ENCODE results near the gene AK8. TPM values are rescaled to one million over a fixed set of nuclear protein-coding genes. Genes with fewer than 3 reads are reported as not detected.

Gene AK8
- total RNA-seq, 1 experiment from 2014 or later, result 2.5 TPM

DNA sequence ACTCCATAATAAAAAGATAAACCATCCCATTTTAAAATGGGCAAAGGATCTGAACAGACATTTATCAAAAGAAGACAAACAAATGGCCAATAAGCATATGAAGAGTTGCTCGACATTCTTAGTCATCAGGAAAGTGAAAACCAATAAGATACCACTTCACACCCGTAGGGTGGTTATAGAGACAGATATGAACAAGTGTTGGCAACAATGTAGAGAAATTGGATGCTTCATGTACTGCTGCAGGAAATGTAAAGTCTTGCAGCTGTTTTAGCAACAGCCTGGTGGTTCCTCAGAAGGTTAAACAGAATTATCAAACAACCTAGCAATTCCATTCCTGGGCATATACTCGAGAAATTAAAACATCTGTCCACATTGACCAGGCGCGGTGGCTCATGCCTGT, 165.3 kb downstream of the AK8 start:
- no peaks in the 10 kb centered on the region for H3K79me2 ChIP-seq (ENCODE audit: insufficient read depth, low read length)
- POLR2A ChIA-PET, result no interaction called here
- no peak for TF ChIP-seq RAD21 (IDR thresholded peaks at IDR 0.05; ENCODE audit: low read depth)
- no peak for TF ChIP-seq JUND (IDR thresholded peaks at IDR 0.05)
- TF ChIP-seq SRF (IDR thresholded peaks at IDR 0.05; ENCODE audit: low read depth), result no peak
- TF ChIP-seq EZH2 (IDR thresholded peaks at IDR 0.05), result no peak
- TF ChIP-seq, protein P1, sequence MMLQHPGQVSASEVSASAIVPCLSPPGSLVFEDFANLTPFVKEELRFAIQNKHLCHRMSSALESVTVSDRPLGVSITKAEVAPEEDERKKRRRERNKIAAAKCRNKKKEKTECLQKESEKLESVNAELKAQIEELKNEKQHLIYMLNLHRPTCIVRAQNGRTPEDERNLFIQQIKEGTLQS (IDR thresholded peaks at IDR 0.05), result no peak
- TF ChIP-seq ZFX (IDR thresholded peaks at IDR 0.05), result no peak
- TF ChIP-seq, protein P2, sequence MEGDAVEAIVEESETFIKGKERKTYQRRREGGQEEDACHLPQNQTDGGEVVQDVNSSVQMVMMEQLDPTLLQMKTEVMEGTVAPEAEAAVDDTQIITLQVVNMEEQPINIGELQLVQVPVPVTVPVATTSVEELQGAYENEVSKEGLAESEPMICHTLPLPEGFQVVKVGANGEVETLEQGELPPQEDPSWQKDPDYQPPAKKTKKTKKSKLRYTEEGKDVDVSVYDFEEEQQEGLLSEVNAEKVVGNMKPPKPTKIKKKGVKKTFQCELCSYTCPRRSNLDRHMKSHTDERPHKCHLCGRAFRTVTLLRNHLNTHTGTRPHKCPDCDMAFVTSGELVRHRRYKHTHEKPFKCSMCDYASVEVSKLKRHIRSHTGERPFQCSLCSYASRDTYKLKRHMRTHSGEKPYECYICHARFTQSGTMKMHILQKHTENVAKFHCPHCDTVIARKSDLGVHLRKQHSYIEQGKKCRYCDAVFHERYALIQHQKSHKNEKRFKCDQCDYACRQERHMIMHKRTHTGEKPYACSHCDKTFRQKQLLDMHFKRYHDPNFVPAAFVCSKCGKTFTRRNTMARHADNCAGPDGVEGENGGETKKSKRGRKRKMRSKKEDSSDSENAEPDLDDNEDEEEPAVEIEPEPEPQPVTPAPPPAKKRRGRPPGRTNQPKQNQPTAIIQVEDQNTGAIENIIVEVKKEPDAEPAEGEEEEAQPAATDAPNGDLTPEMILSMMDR (IDR thresholded peaks at IDR 0.05 in 2 of 3, conservative IDR thresholded peaks at IDR 0.05 in 1 of 3; ENCODE audit: borderline replicate concordance in 1 of 3, insufficient read depth in 1 of 3, low read depth in 2 of 3, low read length in 2 of 3), result no peak
- TF ChIP-seq, protein P3, sequence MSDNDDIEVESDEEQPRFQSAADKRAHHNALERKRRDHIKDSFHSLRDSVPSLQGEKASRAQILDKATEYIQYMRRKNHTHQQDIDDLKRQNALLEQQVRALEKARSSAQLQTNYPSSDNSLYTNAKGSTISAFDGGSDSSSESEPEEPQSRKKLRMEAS (IDR thresholded peaks at IDR 0.05), result no peak
- H4K20me1 ChIP-seq (ENCODE audit: insufficient read depth), result no peaks in the 10 kb centered on the region
- intact Hi-C loops (cut with micrococcal nuclease), result no loop called here
- no peaks in the 10 kb centered on the region for H3K36me3 ChIP-seq (ENCODE audit: control insufficient read depth in 1 of 2, insufficient read depth in 2 of 2, low read length in 2 of 2)
- no peak overlapping the region for H3K9ac ChIP-seq (ENCODE audit: low read length)
- DNase-seq (ENCODE audit: low read depth, low spot score) (no peak), ATAC-seq (no peak)
- H2AFZ ChIP-seq (ENCODE audit: low read depth, low read length, poor library complexity, severe bottlenecking), result no peak overlapping the region
- peaks cover 7% of the 10 kb centered on the region; the same call in 1 of the 2 replicates for H3K27me3 ChIP-seq (ENCODE audit: insufficient read depth, low read length)
- H3K9me2 ChIP-seq (ENCODE audit: insufficient read depth), result no peaks in the 10 kb centered on the region
- CTCF ChIA-PET, result no interaction called here
- RAD21 ChIA-PET (ENCODE audit: low non-redundant PET in 1 of 2, low total read pairs in 2 of 2, uncharacterized antibody in 2 of 2, unreplicated experiment in 2 of 2), result no interaction called here
- no peak overlapping the region for H3K4me2 ChIP-seq (ENCODE audit: low read length)
- H3K9me3 ChIP-seq (ENCODE audit: control insufficient read depth in 1 of 2, insufficient read depth in 1 of 2, low read depth in 1 of 2, low read length in 2 of 2), result no peaks in the 10 kb centered on the region
- no peak overlapping the region for H3K27ac ChIP-seq (ENCODE audit: low read depth, low read length)
- H3K4me3 ChIP-seq (replicated peaks in 1 of 2; ENCODE audit: low read depth in 1 of 2, low read length in 2 of 2), result no peak overlapping the region
- BruUV-seq (replicated peaks), result no TSS peak
- H3K4me1 ChIP-seq (ENCODE audit: control insufficient read depth in 1 of 2, insufficient read depth in 2 of 2, low read length in 2 of 2), result no peaks in the 10 kb centered on the region

DNA sequence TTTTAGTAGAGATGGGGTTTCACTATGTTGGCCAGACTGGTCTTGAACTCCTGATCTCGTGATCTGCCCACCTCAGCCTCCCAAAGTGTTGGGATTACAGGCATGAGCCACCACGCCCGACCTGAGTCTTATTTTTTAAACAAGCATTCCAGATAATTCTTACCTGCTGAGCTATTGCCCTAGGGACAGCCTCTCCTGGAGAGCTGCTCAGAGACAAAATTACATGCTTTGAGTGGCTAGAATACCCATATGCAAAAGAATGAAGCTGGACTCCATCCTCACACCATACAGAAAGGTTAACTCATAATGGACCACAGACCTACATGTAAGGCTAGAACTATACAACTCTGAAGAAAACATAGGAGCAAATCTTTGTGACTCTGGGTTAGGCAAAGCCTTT, 166.2 kb downstream of the AK8 start:
- ATAC-seq (no peak), DNase-seq (ENCODE audit: low read depth, low spot score) (no peak)
- no peak for TF ChIP-seq SRF (IDR thresholded peaks at IDR 0.05; ENCODE audit: low read depth)
- no peak for TF ChIP-seq ELF1 (IDR thresholded peaks at IDR 0.05; ENCODE audit: borderline replicate concordance, low read depth)
- TF ChIP-seq EZH2 (IDR thresholded peaks at IDR 0.05), result no peak
- no peak for TF ChIP-seq CEBPB (IDR thresholded peaks at IDR 0.05; ENCODE audit: low read depth)
- no peak for TF ChIP-seq TCF7L2 (IDR thresholded peaks at IDR 0.05; ENCODE audit: borderline replicate concordance, extremely low read depth, insufficient read depth, insufficient read length)
- TF ChIP-seq ZNF274 (IDR thresholded peaks at IDR 0.05; ENCODE audit: low read depth, low read length), result no peak
- TF ChIP-seq RAD21 (IDR thresholded peaks at IDR 0.05; ENCODE audit: low read depth), result no peak
- no peak for TF ChIP-seq CBX3 (IDR thresholded peaks at IDR 0.05; ENCODE audit: low read depth)
- TF ChIP-seq, protein P3 (IDR thresholded peaks at IDR 0.05), result no peak
- no peak for TF ChIP-seq YY1 (IDR thresholded peaks at IDR 0.05; ENCODE audit: extremely low read depth, insufficient replicate concordance, low read depth, low read length)
- no peaks in the 10 kb centered on the region for H3K9me3 ChIP-seq (ENCODE audit: control insufficient read depth in 1 of 2, insufficient read depth in 1 of 2, low read depth in 1 of 2, low read length in 2 of 2)
- ChIA-PET CTCF (no interaction called here), POLR2A (no interaction called here), RAD21 (ENCODE audit: low non-redundant PET in 1 of 2, low total read pairs in 2 of 2, uncharacterized antibody in 2 of 2, unreplicated experiment in 2 of 2) (no interaction called here)
- H3K79me2 ChIP-seq (ENCODE audit: insufficient read depth, low read length), result no peaks in the 10 kb centered on the region
- intact Hi-C loops (cut with micrococcal nuclease), result no loop called here
- H3K4me1 ChIP-seq (ENCODE audit: control insufficient read depth in 1 of 2, insufficient read depth in 2 of 2, low read length in 2 of 2), result no peaks in the 10 kb centered on the region
- H4K20me1 ChIP-seq (ENCODE audit: insufficient read depth), result no peaks in the 10 kb centered on the region
- no TSS peak for BruUV-seq (replicated peaks)
- no peak overlapping the region for H2AFZ ChIP-seq (ENCODE audit: low read depth, low read length, poor library complexity, severe bottlenecking)
- no peak overlapping the region for H3K4me3 ChIP-seq (replicated peaks in 1 of 2; ENCODE audit: low read depth in 1 of 2, low read length in 2 of 2)
- H3K9ac ChIP-seq (ENCODE audit: low read length), result no peak overlapping the region
- H3K9me2 ChIP-seq (ENCODE audit: insufficient read depth), result no peaks in the 10 kb centered on the region
- H3K4me2 ChIP-seq (ENCODE audit: low read length), result no peak overlapping the region
- no peaks in the 10 kb centered on the region for H3K27me3 ChIP-seq (ENCODE audit: insufficient read depth, low read length)
- no peak overlapping the region for H3K27ac ChIP-seq (ENCODE audit: low read depth, low read length)
- H3K36me3 ChIP-seq (ENCODE audit: control insufficient read depth in 1 of 2, insufficient read depth in 2 of 2, low read length in 2 of 2), result no peaks in the 10 kb centered on the region
